ENCODE measurements around the gene WWOX.

DNA sequence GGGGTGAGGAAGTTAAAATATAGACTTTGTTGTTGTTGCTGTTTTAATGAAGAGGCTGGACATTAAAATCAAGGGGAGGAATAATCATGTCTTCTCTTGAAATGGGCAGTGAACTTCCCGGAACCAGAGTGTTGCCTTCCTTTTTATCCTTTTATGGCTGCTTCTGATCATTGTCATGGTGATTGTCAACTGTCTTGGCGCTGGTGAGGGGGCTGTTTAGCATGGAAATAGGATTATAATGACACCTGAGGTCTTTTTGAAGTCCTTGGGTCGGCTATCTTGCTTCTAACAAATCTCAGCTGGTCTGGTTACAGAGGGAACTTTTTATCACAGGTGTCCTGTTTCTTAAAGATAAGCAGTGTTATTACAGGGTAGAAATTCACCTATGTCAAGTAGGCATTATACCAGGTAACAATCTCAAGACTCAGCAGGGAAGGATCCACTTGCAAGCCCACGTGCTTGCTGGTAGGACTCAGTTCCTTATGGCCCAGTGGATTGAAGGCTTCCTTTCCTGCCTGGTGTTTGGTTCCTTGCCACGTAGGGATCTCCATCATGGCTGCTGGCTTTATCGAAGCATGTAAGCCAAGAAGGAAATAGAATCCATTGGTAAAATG is 349.3 kb downstream of the WWOX start:
- TF ChIP-seq, protein P1, sequence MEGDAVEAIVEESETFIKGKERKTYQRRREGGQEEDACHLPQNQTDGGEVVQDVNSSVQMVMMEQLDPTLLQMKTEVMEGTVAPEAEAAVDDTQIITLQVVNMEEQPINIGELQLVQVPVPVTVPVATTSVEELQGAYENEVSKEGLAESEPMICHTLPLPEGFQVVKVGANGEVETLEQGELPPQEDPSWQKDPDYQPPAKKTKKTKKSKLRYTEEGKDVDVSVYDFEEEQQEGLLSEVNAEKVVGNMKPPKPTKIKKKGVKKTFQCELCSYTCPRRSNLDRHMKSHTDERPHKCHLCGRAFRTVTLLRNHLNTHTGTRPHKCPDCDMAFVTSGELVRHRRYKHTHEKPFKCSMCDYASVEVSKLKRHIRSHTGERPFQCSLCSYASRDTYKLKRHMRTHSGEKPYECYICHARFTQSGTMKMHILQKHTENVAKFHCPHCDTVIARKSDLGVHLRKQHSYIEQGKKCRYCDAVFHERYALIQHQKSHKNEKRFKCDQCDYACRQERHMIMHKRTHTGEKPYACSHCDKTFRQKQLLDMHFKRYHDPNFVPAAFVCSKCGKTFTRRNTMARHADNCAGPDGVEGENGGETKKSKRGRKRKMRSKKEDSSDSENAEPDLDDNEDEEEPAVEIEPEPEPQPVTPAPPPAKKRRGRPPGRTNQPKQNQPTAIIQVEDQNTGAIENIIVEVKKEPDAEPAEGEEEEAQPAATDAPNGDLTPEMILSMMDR (IDR thresholded peaks at IDR 0.05; ENCODE audit: insufficient read depth, low read depth, low read length): no peak
- no peak for TF ChIP-seq EZH2 (IDR thresholded peaks at IDR 0.05; ENCODE audit: insufficient read depth, low read length)
